GM19035 (cell line): ENCODE results near the gene PPL.

ENCODE experiments used
- ATAC-seq: cut with Tn5 transposase; IDR thresholded peaks from one replicate; pipeline ENCODE4 v1.9.1; 2021; ENCODE audit not compliant: unreplicated experiment

PPL gene

GRCh38 chr16:4870138-4870671 is 66.7 kb downstream of the PPL start:
- ATAC-seq: no peak

GRCh38 chr16:4869147-4869805 is 67.7 kb downstream of the PPL start:
- no peak for ATAC-seq

GRCh38 chr16:4868535-4868934 is 68.4 kb downstream of the PPL start:
- no peak for ATAC-seq

GRCh38 chr16:4868026-4868425 is 68.9 kb downstream of the PPL start:
- no peak for ATAC-seq

- no peak for ATAC-seq
Measured at GRCh38 chr16:4866586-4866985, 70.4 kb downstream of the PPL start.

GRCh38 chr16:4865231-4865860 is 71.6 kb downstream of the PPL start:
- ATAC-seq: no peak

- no peak for ATAC-seq
Measured at GRCh38 chr16:4864728-4865127, 72.2 kb downstream of the PPL start.

GRCh38 chr16:4862639-4863038 is 74.3 kb downstream of the PPL start:
- no peak for ATAC-seq

GRCh38 chr16:4860727-4861342 is 76.1 kb downstream of the PPL start:
- no peak for ATAC-seq

- no peak for ATAC-seq
Measured at GRCh38 chr16:4859900-4860255, 77.1 kb downstream of the PPL start.

GRCh38 chr16:4859190-4859899 is 77.6 kb downstream of the PPL start:
- no peak for ATAC-seq

- ATAC-seq: no peak
Measured at GRCh38 chr16:4855804-4856203, 81.1 kb downstream of the PPL start.

GRCh38 chr16:4855371-4855770 is 81.6 kb downstream of the PPL start:
- no peak for ATAC-seq

- ATAC-seq: no peak
Measured at GRCh38 chr16:4852221-4852872, 84.6 kb downstream of the PPL start.

- ATAC-seq: no peak
Measured at GRCh38 chr16:4850211-4850610, 86.7 kb downstream of the PPL start.

- ATAC-seq: peak; percentile 25
Measured at GRCh38 chr16:4847774-4848587, 89.0 kb downstream of the PPL start.

GRCh38 chr16:4846901-4847773 is 89.8 kb downstream of the PPL start, which contains the start of the genes GLYR1 and UBN1:
Gene GLYR1, minus strand, starts transcription at chr16:4847288. Its CDS starts 23 bp downstream, at chr16:4847265.
Gene UBN1, plus strand, starts transcription at chr16:4847481. Its CDS starts 5,437 bp downstream, at chr16:4852918.
- ATAC-seq: peak; percentile 88

GRCh38 chr16:4846503-4846900 is 90.4 kb downstream of the PPL start:
- peak; percentile 7 for ATAC-seq

- no peak for ATAC-seq
Measured at GRCh38 chr16:4840984-4841383, 96.0 kb downstream of the PPL start.
